ENCODE data around the gene GNB1L. TPM values are rescaled to one million over a fixed set of nuclear protein-coding genes. Genes with fewer than 3 reads are reported as not detected.
A peak's percentile ranks its signal among the peaks of the same experiment; 100 is the strongest.

Gene GNB1L
- total and polyA plus RNA-seq, 9 of the 15 experiments (the other 6 are each of a cell fraction or from before 2014, with no cell fraction given), result 0.56 to 50.5 (median 10.2) TPM

DNA sequence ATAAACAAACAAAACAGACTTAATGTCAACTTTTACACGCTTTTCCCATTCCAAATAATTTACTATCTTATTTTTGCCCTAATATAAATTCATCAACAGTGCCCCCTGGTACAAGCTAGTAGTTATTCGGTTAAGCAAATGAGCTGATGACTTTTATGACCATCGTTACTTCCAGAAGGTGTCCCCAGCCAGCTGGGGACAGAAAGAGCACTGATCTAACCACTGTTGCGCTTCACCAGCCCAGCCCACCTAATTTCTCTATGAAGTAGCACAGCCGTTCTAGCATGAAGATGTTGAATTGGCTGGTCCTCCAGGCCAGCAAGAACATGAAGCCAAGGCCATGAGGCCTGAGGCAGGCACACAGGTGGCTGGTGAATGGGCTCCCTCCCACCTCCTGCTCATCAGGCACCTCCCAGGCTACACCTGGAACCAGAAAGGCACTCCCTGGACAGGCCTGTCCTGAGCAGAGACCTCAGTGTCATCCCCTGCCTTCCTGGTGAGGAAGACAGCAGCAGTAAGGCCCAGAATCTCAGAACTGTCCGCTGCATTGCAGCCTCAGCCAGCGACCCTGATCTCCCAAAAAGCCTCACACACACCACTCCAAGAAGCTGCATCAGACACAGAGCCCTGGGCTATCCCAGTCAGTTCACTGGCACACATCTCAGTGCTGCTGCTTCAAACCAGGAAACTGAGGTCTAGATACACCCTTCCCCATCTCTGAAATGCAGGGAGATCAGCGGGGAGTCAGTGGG is 12.9 kb downstream of the GNB1L start (continued):
- TF ChIP-seq, protein P1, sequence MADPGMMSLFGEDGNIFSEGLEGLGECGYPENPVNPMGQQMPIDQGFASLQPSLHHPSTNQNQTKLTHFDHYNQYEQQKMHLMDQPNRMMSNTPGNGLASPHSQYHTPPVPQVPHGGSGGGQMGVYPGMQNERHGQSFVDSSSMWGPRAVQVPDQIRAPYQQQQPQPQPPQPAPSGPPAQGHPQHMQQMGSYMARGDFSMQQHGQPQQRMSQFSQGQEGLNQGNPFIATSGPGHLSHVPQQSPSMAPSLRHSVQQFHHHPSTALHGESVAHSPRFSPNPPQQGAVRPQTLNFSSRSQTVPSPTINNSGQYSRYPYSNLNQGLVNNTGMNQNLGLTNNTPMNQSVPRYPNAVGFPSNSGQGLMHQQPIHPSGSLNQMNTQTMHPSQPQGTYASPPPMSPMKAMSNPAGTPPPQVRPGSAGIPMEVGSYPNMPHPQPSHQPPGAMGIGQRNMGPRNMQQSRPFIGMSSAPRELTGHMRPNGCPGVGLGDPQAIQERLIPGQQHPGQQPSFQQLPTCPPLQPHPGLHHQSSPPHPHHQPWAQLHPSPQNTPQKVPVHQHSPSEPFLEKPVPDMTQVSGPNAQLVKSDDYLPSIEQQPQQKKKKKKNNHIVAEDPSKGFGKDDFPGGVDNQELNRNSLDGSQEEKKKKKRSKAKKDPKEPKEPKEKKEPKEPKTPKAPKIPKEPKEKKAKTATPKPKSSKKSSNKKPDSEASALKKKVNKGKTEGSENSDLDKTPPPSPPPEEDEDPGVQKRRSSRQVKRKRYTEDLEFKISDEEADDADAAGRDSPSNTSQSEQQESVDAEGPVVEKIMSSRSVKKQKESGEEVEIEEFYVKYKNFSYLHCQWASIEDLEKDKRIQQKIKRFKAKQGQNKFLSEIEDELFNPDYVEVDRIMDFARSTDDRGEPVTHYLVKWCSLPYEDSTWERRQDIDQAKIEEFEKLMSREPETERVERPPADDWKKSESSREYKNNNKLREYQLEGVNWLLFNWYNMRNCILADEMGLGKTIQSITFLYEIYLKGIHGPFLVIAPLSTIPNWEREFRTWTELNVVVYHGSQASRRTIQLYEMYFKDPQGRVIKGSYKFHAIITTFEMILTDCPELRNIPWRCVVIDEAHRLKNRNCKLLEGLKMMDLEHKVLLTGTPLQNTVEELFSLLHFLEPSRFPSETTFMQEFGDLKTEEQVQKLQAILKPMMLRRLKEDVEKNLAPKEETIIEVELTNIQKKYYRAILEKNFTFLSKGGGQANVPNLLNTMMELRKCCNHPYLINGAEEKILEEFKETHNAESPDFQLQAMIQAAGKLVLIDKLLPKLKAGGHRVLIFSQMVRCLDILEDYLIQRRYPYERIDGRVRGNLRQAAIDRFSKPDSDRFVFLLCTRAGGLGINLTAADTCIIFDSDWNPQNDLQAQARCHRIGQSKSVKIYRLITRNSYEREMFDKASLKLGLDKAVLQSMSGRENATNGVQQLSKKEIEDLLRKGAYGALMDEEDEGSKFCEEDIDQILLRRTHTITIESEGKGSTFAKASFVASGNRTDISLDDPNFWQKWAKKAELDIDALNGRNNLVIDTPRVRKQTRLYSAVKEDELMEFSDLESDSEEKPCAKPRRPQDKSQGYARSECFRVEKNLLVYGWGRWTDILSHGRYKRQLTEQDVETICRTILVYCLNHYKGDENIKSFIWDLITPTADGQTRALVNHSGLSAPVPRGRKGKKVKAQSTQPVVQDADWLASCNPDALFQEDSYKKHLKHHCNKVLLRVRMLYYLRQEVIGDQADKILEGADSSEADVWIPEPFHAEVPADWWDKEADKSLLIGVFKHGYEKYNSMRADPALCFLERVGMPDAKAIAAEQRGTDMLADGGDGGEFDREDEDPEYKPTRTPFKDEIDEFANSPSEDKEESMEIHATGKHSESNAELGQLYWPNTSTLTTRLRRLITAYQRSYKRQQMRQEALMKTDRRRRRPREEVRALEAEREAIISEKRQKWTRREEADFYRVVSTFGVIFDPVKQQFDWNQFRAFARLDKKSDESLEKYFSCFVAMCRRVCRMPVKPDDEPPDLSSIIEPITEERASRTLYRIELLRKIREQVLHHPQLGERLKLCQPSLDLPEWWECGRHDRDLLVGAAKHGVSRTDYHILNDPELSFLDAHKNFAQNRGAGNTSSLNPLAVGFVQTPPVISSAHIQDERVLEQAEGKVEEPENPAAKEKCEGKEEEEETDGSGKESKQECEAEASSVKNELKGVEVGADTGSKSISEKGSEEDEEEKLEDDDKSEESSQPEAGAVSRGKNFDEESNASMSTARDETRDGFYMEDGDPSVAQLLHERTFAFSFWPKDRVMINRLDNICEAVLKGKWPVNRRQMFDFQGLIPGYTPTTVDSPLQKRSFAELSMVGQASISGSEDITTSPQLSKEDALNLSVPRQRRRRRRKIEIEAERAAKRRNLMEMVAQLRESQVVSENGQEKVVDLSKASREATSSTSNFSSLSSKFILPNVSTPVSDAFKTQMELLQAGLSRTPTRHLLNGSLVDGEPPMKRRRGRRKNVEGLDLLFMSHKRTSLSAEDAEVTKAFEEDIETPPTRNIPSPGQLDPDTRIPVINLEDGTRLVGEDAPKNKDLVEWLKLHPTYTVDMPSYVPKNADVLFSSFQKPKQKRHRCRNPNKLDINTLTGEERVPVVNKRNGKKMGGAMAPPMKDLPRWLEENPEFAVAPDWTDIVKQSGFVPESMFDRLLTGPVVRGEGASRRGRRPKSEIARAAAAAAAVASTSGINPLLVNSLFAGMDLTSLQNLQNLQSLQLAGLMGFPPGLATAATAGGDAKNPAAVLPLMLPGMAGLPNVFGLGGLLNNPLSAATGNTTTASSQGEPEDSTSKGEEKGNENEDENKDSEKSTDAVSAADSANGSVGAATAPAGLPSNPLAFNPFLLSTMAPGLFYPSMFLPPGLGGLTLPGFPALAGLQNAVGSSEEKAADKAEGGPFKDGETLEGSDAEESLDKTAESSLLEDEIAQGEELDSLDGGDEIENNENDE (IDR thresholded peaks at IDR 0.05; ENCODE audit: low read depth, low read length), result peak; percentile 25
- TF ChIP-seq, protein P2, sequence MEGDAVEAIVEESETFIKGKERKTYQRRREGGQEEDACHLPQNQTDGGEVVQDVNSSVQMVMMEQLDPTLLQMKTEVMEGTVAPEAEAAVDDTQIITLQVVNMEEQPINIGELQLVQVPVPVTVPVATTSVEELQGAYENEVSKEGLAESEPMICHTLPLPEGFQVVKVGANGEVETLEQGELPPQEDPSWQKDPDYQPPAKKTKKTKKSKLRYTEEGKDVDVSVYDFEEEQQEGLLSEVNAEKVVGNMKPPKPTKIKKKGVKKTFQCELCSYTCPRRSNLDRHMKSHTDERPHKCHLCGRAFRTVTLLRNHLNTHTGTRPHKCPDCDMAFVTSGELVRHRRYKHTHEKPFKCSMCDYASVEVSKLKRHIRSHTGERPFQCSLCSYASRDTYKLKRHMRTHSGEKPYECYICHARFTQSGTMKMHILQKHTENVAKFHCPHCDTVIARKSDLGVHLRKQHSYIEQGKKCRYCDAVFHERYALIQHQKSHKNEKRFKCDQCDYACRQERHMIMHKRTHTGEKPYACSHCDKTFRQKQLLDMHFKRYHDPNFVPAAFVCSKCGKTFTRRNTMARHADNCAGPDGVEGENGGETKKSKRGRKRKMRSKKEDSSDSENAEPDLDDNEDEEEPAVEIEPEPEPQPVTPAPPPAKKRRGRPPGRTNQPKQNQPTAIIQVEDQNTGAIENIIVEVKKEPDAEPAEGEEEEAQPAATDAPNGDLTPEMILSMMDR (IDR thresholded peaks at IDR 0.05 in 2 of 3, conservative IDR thresholded peaks at IDR 0.05 in 1 of 3; ENCODE audit: insufficient read depth in 2 of 3, low read depth in 1 of 3, low read length in 3 of 3), result peak; percentile 39 to 64 (median 48); a peak in 5 of 6 replicates
- TF ChIP-seq MAFK (IDR thresholded peaks at IDR 0.05; ENCODE audit: low read length) (peak; percentile 10; the same call in 1 of the 2 replicates), POLR2A (conservative IDR thresholded peaks at IDR 0.05) (no peak), RBM39 (optimal IDR thresholded peaks at IDR 0.05; ENCODE audit: low read depth, low read length) (peak; percentile 22), SETDB1 (IDR thresholded peaks at IDR 0.05; ENCODE audit: low read length) (peak; percentile 92), RAD21 (CRISPR knock-in tag; conservative IDR thresholded peaks at IDR 0.05 in 1 of 2, IDR thresholded peaks at IDR 0.05 in 1 of 2) (peak in 1 of 2 experiments; percentile 60; a peak in 2 of 4 replicates), SLC30A9 (CRISPR knock-in tag; IDR thresholded peaks at IDR 0.05) (0 out of 2 replicates have a peak, but pooled peaks have one; percentile 21)
